K562 (cell line): ENCODE measurements around the gene REC8. TPM values are rescaled to one million over a fixed set of nuclear protein-coding genes. Genes with fewer than 3 reads are reported as not detected.
A peak's percentile ranks its signal among the peaks of the same experiment; 100 is the strongest.

Source experiments
- ATAC-seq: fragments of 200-7000 bp; cut with Tn5 transposase; 3 replicates; pipeline ENCODE4 v1.9.1; 2020; ENCODE audit warnings: moderate library complexity
- BruUV-seq: library from RNA; stranded (reverse); fragments of 400-500 nt; replicated peaks from 2 replicates; lab custom pipeline; 2021; lab: Mats Ljungman, UMichigan
- CTCF ChIA-PET: fragments of 300-600 bp; formaldehyde crosslinking; extraction: SDS; loops from one replicate; lab custom pipeline; 2021; ENCODE audit warnings: low intra/inter-chr PET ratio; lab: Yijun Ruan, JAX
- POLR2A ChIA-PET: fragments of 300-600, 350-650 bp; sonication (Branson Sonifier 250); formaldehyde crosslinking; extraction: SDS; loops from one replicate; lab custom pipeline; 2021; ENCODE audit warnings: antibody characterized with exemption, inconsistent platforms; lab: Yijun Ruan, JAX
- DNase-seq, 4 experiments: peaks; one replicate each; pipeline versions ENCODE4 v3.0.0 to v3.0.0-alpha.2; 2011 to 2018; ENCODE audit warnings: low spot score in 3 of 4, mixed read lengths in 3 of 4; ENCODE audit errors: extremely low read depth in 1 of 4
- FAIRE-seq: peaks from 2 replicates; lab custom pipeline; 2011; peaks lifted over from hg19 to GRCh38; lab: Jason Lieb, UNC
- H2AFZ ChIP-seq: 2 replicates; pipeline ENCODE4 v1.6.0; 2011; ENCODE audit warnings: low read depth, low read length, control low read depth, inconsistent platforms
- H3K27ac ChIP-seq: fragments of 200-600 bp; 3 replicates; pipeline ENCODE4 v1.8.0; 2011; ENCODE audit warnings: low read depth, mild to moderate bottlenecking, control low read depth, inconsistent platforms, low read length, moderate library complexity, mixed read lengths; ENCODE audit errors: extremely low read depth
- H3K27me3 ChIP-seq, 2 experiments: fragments of 300-600 bp in 1 of 2; 2 replicates in 1 of 2; 3 replicates in 1 of 2; pipeline versions ENCODE4 v1.6.0 to v1.8.0; 2011; ENCODE audit warnings: inconsistent platforms in 2 of 2, low read length in 2 of 2, mild to moderate bottlenecking in 1 of 2, mixed read lengths in 1 of 2, moderate library complexity in 1 of 2; ENCODE audit not compliant: control insufficient read depth in 2 of 2, insufficient read depth in 2 of 2
- H3K36me3 ChIP-seq: fragments of 300-600 bp; 3 replicates; pipeline ENCODE4 v1.8.0; 2011; ENCODE audit warnings: mild to moderate bottlenecking, low read length, inconsistent platforms; ENCODE audit not compliant: control insufficient read depth, insufficient read depth
- H3K4me1 ChIP-seq, 2 experiments: fragments of 200-600 bp in 1 of 2; replicated peaks in 1 of 2; 2 replicates in 1 of 2; 3 replicates in 1 of 2; pipeline versions ENCODE4 v1.5.1 to v1.8.0; 2011; ENCODE audit warnings: inconsistent platforms in 2 of 2, low read length in 2 of 2, mild to moderate bottlenecking in 1 of 2, mixed read lengths in 1 of 2, moderate library complexity in 1 of 2; ENCODE audit not compliant: control insufficient read depth in 2 of 2, insufficient read depth in 2 of 2
- H3K4me2 ChIP-seq: 2 replicates; pipeline ENCODE4 v1.6.1; 2011; ENCODE audit warnings: low read length, control low read depth, inconsistent platforms, mixed read lengths; ENCODE audit not compliant: insufficient read depth
- H3K4me3 ChIP-seq: fragments of 200-600 bp; sonication (generic), shearing (Covaris generic); 2 replicates; pipeline ENCODE4 v1.5.1; 2016; ENCODE audit warnings: control low read depth, inconsistent platforms
- H3K79me2 ChIP-seq: fragments of 200-600 bp; 3 replicates; pipeline ENCODE4 v1.8.0; 2011; ENCODE audit warnings: low read length, inconsistent platforms; ENCODE audit not compliant: control insufficient read depth, insufficient read depth
- H3K9ac ChIP-seq, 2 experiments: 2 replicates each; pipeline versions ENCODE4 v1.6.0 to v1.6.1; 2011; ENCODE audit warnings: low read depth in 2 of 2, low read length in 2 of 2, control low read depth in 1 of 2, inconsistent platforms in 1 of 2, mild to moderate bottlenecking in 1 of 2, mixed read lengths in 1 of 2; ENCODE audit not compliant: insufficient read depth in 1 of 2
- H3K9me1 ChIP-seq: one replicate; pipeline ENCODE4 v1.6.0; 2011; ENCODE audit warnings: inconsistent platforms, mild to moderate bottlenecking, low read length, moderate library complexity; ENCODE audit not compliant: control insufficient read depth, insufficient read depth
- H3K9me3 ChIP-seq: replicated peaks from 2 replicates; pipeline ENCODE4 v1.5.1; 2011; ENCODE audit warnings: low read depth, low read length, inconsistent platforms; ENCODE audit not compliant: control insufficient read depth, insufficient read depth
- H4K20me1 ChIP-seq: replicated peaks from 2 replicates; pipeline ENCODE4 v1.6.1; 2011; ENCODE audit warnings: low read length, inconsistent platforms, mixed read lengths; ENCODE audit not compliant: control insufficient read depth, insufficient read depth
- ATF4 ChIP-seq: fragments of 450-650 bp; formaldehyde crosslinking; IDR thresholded peaks from 2 replicates; pipeline ENCODE4 v1.4.0; 2022; ENCODE audit warnings: mild to moderate bottlenecking, moderate library complexity
- CBFA2T3 ChIP-seq: fragments of 450-650 bp; IDR thresholded peaks from 2 replicates; pipeline ENCODE4 v1.6.1; 2017
- E4F1 ChIP-seq: fragments of 250-450 bp; sonication (Bioruptor Pico); IDR thresholded peaks from 2 replicates; pipeline ENCODE4 v1.5.0; 2021; ENCODE audit warnings: mild to moderate bottlenecking, borderline replicate concordance
- KAT2B ChIP-seq: IDR thresholded peaks from one replicate; pipeline ENCODE4 v1.6.1; 2012; ENCODE audit warnings: low read depth, mild to moderate bottlenecking, control low read depth, inconsistent platforms, low read length, moderate library complexity
- KHSRP ChIP-seq: fragments of 450-650 bp; IDR thresholded peaks from 2 replicates; pipeline ENCODE4 v1.6.1; 2017
- REST ChIP-seq, 2 experiments: fragments of 450-650 bp; formaldehyde crosslinking in 1 of 2; IDR thresholded peaks; 2 replicates each; pipeline versions ENCODE4 v1.4.0 to v1.6.1; 2014 to 2020; ENCODE audit warnings: mild to moderate bottlenecking in 2 of 2, borderline replicate concordance in 1 of 2, low read depth in 1 of 2
- TCF3 ChIP-seq: sonication (generic); formaldehyde crosslinking; IDR thresholded peaks from 2 replicates; pipeline ENCODE4 v1.4.0; 2020; ENCODE audit warnings: mild to moderate bottlenecking, missing genetic modification reagents
- WGBS: fragments of 100-300 bp; shearing (Covaris generic); methylation state at CpG from one replicate; pipeline ENCODE4 v1.1.6; 2016; ENCODE audit warnings: low coverage, mixed read lengths; ENCODE audit not compliant: insufficient coverage; ENCODE audit errors: missing lambda C conversion rate; 5-methylcytosine and 5-hydroxymethylcytosine counted together
- in situ Hi-C: fragments of 300-500 bp; cut with MboI; formaldehyde crosslinking; loops from 4 replicates; pipeline ENCODE4 v1.15.0; 2018; ENCODE audit warnings: inconsistent platforms, mixed read lengths
- intact Hi-C: fragments of 100-400 bp; cut with micrococcal nuclease; formaldehyde crosslinking; loops from 2 replicates; pipeline ENCODE4 v1.14.2; 2022
- polyA plus RNA-seq, 8 experiments: library from polyadenylated mRNA; depleted of rRNA in 4 of 8; stranded (reverse) in 5 of 8; unstranded in 3 of 8; fragments of >200 nt; fragmentation: Nextera tagmentation in 2 of 8; fragmentation: Illumina TruSeq in 1 of 8; extraction: Ambion mirVana in 2 of 8; extraction: Trizol in 1 of 8; gene quantifications; 2 replicates each; pipeline versions ENCODE4 v1.2.1 to v1.2.3, GENCODE V29; 2011 to 2014; ENCODE audit warnings: inconsistent platforms in 1 of 8, missing spikeins in 1 of 8
- total RNA-seq, 7 experiments: library from RNA; depleted of rRNA in 6 of 7; stranded (reverse); fragments of >200 nt in 6 of 7; fragmentation: Illumina TruSeq in 2 of 7; extraction: Trizol in 2 of 7; gene quantifications; 2 replicates each; pipeline versions ENCODE4 v1.2.1 to v1.2.3, GENCODE V29; 2011 to 2021; ENCODE audit warnings: low replicate concordance in 1 of 7

Gene REC8
- total and polyA plus RNA-seq, 9 of the 15 experiments (the other 6 are each of a cell fraction or from before 2014, with no cell fraction given): 0.11 to 2.5 (median 0.85) TPM

- FAIRE-seq (no peak), ATAC-seq (0 out of 3 replicates have a peak, but pooled peaks have one; percentile 2), DNase-seq (peak in 2 of 4 experiments; percentile 29 to 50)
- peak overlapping the region; percentile 67 for H3K4me3 ChIP-seq
- POLR2A ChIA-PET: interaction anchor here (2.7 to 3.2 kb wide), 2 partner anchors 12 to 17 kb away, joined by 19 to 21 read pairs; partner anchors contain the start of genes CHMP4A and MDP1
- no TSS peak for BruUV-seq
- TF ChIP-seq CBFA2T3 (peak; percentile 49), KHSRP (no peak), KAT2B (no peak), E4F1 (CRISPR knock-in tag) (no peak), ATF4 (no peak), TCF3 (CRISPR knock-in tag) (0 out of 2 replicates have a peak, but pooled peaks have one; percentile 19), REST (IDR thresholded peaks at IDR 0.05; ENCODE audit: borderline replicate concordance) (no peak), REST (CRISPR knock-in tag; IDR thresholded peaks at IDR 0.05; ENCODE audit: low read depth) (no peak)
- no peak overlapping the region for H2AFZ ChIP-seq
- peaks cover 50% of the 10 kb centered on the region for H3K79me2 ChIP-seq
- 0% methylated on average over 1 of the region's 2 CpGs for WGBS
- in situ Hi-C loops (no loop called here), intact Hi-C loops (no loop called here)
- H3K9me1 ChIP-seq: no peaks in the 10 kb centered on the region
- peaks cover 6 to 13% of the 10 kb centered on the region in 2 experiments; a peak in 3 of 5 replicates for H3K4me1 ChIP-seq
- CTCF ChIA-PET: no interaction called here
- no peaks in the 10 kb centered on the region for H3K27me3 ChIP-seq
- peaks cover 24% of the 10 kb centered on the region; the same call in 2 of the 3 replicates for H3K36me3 ChIP-seq
- 0 out of 2 replicates have a peak, but pooled peaks cover 2% of the 10 kb centered on the region for H3K9me3 ChIP-seq
- H4K20me1 ChIP-seq: no peaks in the 10 kb centered on the region
- peak overlapping the region; percentile 86 for H3K4me2 ChIP-seq
- H3K9ac ChIP-seq: peak overlapping the region; percentile 87 to 96; a peak in 2 of 4 replicates
- peak overlapping the region; percentile 25; the same call in 2 of the 3 replicates for H3K27ac ChIP-seq
These were observed 25.2 kb downstream of the REC8 start for GRCh38 chr14:24197056-24197450.
